GM23338 (cell line): Measurements from ENCODE around the gene SP5. TPM values are rescaled to one million over a fixed set of nuclear protein-coding genes. Genes with fewer than 3 reads are reported as not detected.

Experiments used
- ATAC-seq: fragments of 200-7000 bp; cut with Tn5 transposase; 3 replicates; pipeline ENCODE4 v1.9.1; 2020
- DNase-seq: peaks from one replicate; pipeline ENCODE4 v3.0.0-alpha.2; 2015; ENCODE audit warnings: low spot score
- H2AFZ ChIP-seq: fragments of 200-600 bp; sonication (generic); 2 replicates; pipeline ENCODE4 v1.8.0; 2016; ENCODE audit warnings: antibody characterized with exemption, mild to moderate bottlenecking, moderate library complexity
- H3F3A ChIP-seq: fragments of 200-600 bp; sonication (generic); replicated peaks from 2 replicates; pipeline ENCODE4 v1.8.0; 2017; ENCODE audit warnings: antibody characterized with exemption, mixed run types, low read depth
- H3K27ac ChIP-seq: fragments of 200-600 bp; sonication (generic); 2 replicates; pipeline ENCODE4 v1.6.1; 2016; ENCODE audit warnings: low read depth
- H3K27me3 ChIP-seq: fragments of 200-600 bp; sonication (generic); 2 replicates; pipeline ENCODE4 v1.8.0; 2016; ENCODE audit warnings: mild to moderate bottlenecking, mixed run types, moderate library complexity; ENCODE audit not compliant: insufficient read depth
- H3K36me3 ChIP-seq: fragments of 200-600 bp; sonication (generic); 2 replicates; pipeline ENCODE4 v1.8.0; 2016; ENCODE audit warnings: mild to moderate bottlenecking; ENCODE audit not compliant: insufficient read depth
- H3K4me1 ChIP-seq: fragments of 200-600 bp; sonication (generic); 2 replicates; pipeline ENCODE4 v1.8.0; 2016; ENCODE audit warnings: mild to moderate bottlenecking, moderate library complexity; ENCODE audit not compliant: insufficient read depth
- H3K4me2 ChIP-seq: fragments of 200-600 bp; sonication (generic); 2 replicates; pipeline ENCODE4 v1.7.1; 2017; ENCODE audit warnings: mixed run types
- H3K4me3 ChIP-seq: fragments of 200-600 bp; sonication (generic); 2 replicates; pipeline ENCODE4 v1.6.1; 2016; ENCODE audit warnings: mixed run types
- H3K79me2 ChIP-seq: fragments of 200-600 bp; sonication (generic); replicated peaks from 2 replicates; pipeline ENCODE4 v1.8.0; 2017; ENCODE audit warnings: mild to moderate bottlenecking; ENCODE audit not compliant: insufficient read depth
- H3K9me2 ChIP-seq: fragments of 200-600 bp; sonication (generic); 2 replicates; pipeline ENCODE4 v1.8.0; 2017; ENCODE audit not compliant: insufficient read depth
- H4K20me1 ChIP-seq: fragments of 200-600 bp; sonication (generic); replicated peaks from 2 replicates; pipeline ENCODE4 v1.8.0; 2017; ENCODE audit warnings: mild to moderate bottlenecking; ENCODE audit not compliant: insufficient read depth
- H3K27ac Mint-ChIP-seq: 2 replicates; pipeline ENCODE4 v1.8.0; 2020; ENCODE audit warnings: inconsistent platforms, mild to moderate bottlenecking, moderate library complexity, mixed read lengths
- H3K27me3 Mint-ChIP-seq: 3 replicates; pipeline ENCODE4 v1.8.0; 2022; ENCODE audit warnings: low read depth, mild to moderate bottlenecking, moderate library complexity, mixed read lengths, inconsistent platforms; ENCODE audit not compliant: insufficient read depth, poor library complexity
- H3K36me3 Mint-ChIP-seq: 3 replicates; pipeline ENCODE4 v1.8.0; 2021; ENCODE audit warnings: low read depth, mild to moderate bottlenecking, inconsistent platforms, moderate library complexity, mixed read lengths
- H3K4me1 Mint-ChIP-seq: 3 replicates; pipeline ENCODE4 v1.8.0; 2020; ENCODE audit warnings: mild to moderate bottlenecking, inconsistent platforms, mixed read lengths
- H3K4me3 Mint-ChIP-seq: 3 replicates; pipeline ENCODE4 v1.8.0; 2021; ENCODE audit warnings: moderate library complexity, mild to moderate bottlenecking, inconsistent platforms, mixed read lengths
- H3K9me3 Mint-ChIP-seq: 3 replicates; pipeline ENCODE4 v1.8.0; 2020; ENCODE audit warnings: moderate library complexity, mild to moderate bottlenecking, inconsistent platforms, mixed read lengths
- CREB1 ChIP-seq: fragments of 250-450 bp; sonication (Bioruptor Pico); IDR thresholded peaks from 2 replicates; pipeline ENCODE4 v1.5.0; 2020; ENCODE audit warnings: low read depth, mild to moderate bottlenecking, moderate library complexity
- EZH2phosphoT487 ChIP-seq: fragments of 200-600 bp; sonication (generic); IDR thresholded peaks from one replicate; pipeline ENCODE4 v1.8.1; 2018; ENCODE audit warnings: antibody characterized with exemption; ENCODE audit not compliant: unreplicated experiment
- JUNB ChIP-seq: IDR thresholded peaks from one replicate; pipeline ENCODE4 v1.6.1; 2016; ENCODE audit warnings: antibody characterized with exemption; ENCODE audit not compliant: unreplicated experiment
- NANOG ChIP-seq: IDR thresholded peaks from 2 replicates; pipeline ENCODE4 v1.6.1; 2016; ENCODE audit warnings: antibody characterized with exemption, borderline replicate concordance
- ZNF114 ChIP-seq: fragments of 250-450 bp; sonication (Bioruptor Pico); IDR thresholded peaks from 2 replicates; pipeline ENCODE4 v1.5.0; 2020; ENCODE audit warnings: mild to moderate bottlenecking, moderate library complexity
- ZNF331 ChIP-seq: fragments of 250-450 bp; sonication (Bioruptor Pico); IDR thresholded peaks from 2 replicates; pipeline ENCODE4 v1.5.0; 2020; ENCODE audit warnings: low read depth, mild to moderate bottlenecking, moderate library complexity
- polyA plus RNA-seq: library from polyadenylated mRNA; unstranded; fragments of >200 nt; fragmentation: Nextera tagmentation; extraction: Ambion mirVana; gene quantifications from 2 replicates; pipeline ENCODE4 v1.2.1, GENCODE V29; 2016
- total RNA-seq: library from RNA; depleted of rRNA; stranded (reverse); fragments of >200 nt; shearing (Covaris generic); gene quantifications from 2 replicates; pipeline ENCODE4 v1.2.3, GENCODE V29; 2014
- TF ChIP-seq, protein P1 (sequence below): IDR thresholded peaks from 2 replicates; pipeline ENCODE4 v1.6.1; 2016; ENCODE audit warnings: antibody characterized with exemption
- TF ChIP-seq, protein P2 (sequence below): fragments of 250-450 bp; sonication (Bioruptor Pico); IDR thresholded peaks from 2 replicates; pipeline ENCODE4 v1.5.0; 2020; ENCODE audit warnings: mild to moderate bottlenecking, moderate library complexity

The SP5 gene
- total and polyA plus RNA-seq, 2 experiments from 2014 or later: 0.21 to 0.32 TPM

- TF ChIP-seq NANOG (no peak), ZNF114 (CRISPR knock-in tag) (no peak), ZNF331 (CRISPR knock-in tag) (no peak), EZH2phosphoT487 (no peak), JUNB (no peak), CREB1 (CRISPR knock-in tag) (no peak)
- TF ChIP-seq, protein P1, sequence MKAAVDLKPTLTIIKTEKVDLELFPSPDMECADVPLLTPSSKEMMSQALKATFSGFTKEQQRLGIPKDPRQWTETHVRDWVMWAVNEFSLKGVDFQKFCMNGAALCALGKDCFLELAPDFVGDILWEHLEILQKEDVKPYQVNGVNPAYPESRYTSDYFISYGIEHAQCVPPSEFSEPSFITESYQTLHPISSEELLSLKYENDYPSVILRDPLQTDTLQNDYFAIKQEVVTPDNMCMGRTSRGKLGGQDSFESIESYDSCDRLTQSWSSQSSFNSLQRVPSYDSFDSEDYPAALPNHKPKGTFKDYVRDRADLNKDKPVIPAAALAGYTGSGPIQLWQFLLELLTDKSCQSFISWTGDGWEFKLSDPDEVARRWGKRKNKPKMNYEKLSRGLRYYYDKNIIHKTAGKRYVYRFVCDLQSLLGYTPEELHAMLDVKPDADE: no peak
- TF ChIP-seq, protein P2, sequence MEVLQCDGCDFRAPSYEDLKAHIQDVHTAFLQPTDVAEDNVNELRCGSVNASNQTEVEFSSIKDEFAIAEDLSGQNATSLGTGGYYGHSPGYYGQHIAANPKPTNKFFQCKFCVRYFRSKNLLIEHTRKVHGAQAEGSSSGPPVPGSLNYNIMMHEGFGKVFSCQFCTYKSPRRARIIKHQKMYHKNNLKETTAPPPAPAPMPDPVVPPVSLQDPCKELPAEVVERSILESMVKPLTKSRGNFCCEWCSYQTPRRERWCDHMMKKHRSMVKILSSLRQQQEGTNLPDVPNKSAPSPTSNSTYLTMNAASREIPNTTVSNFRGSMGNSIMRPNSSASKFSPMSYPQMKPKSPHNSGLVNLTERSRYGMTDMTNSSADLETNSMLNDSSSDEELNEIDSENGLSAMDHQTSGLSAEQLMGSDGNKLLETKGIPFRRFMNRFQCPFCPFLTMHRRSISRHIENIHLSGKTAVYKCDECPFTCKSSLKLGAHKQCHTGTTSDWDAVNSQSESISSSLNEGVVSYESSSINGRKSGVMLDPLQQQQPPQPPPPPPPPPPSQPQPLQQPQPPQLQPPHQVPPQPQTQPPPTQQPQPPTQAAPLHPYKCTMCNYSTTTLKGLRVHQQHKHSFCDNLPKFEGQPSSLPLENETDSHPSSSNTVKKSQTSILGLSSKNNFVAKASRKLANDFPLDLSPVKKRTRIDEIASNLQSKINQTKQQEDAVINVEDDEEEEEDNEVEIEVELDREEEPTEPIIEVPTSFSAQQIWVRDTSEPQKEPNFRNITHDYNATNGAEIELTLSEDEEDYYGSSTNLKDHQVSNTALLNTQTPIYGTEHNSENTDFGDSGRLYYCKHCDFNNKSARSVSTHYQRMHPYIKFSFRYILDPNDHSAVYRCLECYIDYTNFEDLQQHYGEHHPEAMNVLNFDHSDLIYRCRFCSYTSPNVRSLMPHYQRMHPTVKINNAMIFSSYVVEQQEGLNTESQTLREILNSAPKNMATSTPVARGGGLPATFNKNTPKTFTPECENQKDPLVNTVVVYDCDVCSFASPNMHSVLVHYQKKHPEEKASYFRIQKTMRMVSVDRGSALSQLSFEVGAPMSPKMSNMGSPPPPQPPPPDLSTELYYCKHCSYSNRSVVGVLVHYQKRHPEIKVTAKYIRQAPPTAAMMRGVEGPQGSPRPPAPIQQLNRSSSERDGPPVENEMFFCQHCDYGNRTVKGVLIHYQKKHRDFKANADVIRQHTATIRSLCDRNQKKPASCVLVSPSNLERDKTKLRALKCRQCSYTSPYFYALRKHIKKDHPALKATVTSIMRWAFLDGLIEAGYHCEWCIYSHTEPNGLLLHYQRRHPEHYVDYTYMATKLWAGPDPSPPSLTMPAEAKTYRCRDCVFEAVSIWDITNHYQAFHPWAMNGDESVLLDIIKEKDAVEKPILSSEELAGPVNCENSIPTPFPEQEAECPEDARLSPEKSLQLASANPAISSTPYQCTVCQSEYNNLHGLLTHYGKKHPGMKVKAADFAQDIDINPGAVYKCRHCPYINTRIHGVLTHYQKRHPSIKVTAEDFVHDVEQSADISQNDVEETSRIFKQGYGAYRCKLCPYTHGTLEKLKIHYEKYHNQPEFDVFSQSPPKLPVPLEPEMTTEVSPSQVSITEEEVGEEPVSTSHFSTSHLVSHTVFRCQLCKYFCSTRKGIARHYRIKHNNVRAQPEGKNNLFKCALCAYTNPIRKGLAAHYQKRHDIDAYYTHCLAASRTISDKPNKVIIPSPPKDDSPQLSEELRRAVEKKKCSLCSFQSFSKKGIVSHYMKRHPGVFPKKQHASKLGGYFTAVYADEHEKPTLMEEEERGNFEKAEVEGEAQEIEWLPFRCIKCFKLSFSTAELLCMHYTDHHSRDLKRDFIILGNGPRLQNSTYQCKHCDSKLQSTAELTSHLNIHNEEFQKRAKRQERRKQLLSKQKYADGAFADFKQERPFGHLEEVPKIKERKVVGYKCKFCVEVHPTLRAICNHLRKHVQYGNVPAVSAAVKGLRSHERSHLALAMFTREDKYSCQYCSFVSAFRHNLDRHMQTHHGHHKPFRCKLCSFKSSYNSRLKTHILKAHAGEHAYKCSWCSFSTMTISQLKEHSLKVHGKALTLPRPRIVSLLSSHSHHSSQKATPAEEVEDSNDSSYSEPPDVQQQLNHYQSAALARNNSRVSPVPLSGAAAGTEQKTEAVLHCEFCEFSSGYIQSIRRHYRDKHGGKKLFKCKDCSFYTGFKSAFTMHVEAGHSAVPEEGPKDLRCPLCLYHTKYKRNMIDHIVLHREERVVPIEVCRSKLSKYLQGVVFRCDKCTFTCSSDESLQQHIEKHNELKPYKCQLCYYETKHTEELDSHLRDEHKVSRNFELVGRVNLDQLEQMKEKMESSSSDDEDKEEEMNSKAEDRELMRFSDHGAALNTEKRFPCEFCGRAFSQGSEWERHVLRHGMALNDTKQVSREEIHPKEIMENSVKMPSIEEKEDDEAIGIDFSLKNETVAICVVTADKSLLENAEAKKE (CRISPR knock-in tag): no peak
- Histone ChIP-seq H2AFZ (no peak overlapping the region), H3K4me2 (no peak overlapping the region)
These were observed 23.9 kb downstream of the SP5 start for GRCh38 chr2:170739048-170739447.

More at GRCh38 chr2:170739048-170739447, 23.9 kb downstream of the SP5 start:
- H3F3A ChIP-seq: no peaks in the 10 kb centered on the region
- no peaks in the 10 kb centered on the region for H3K79me2 ChIP-seq
- no peak overlapping the region for H3K4me3 Mint-ChIP-seq
- peaks cover 4% of the 10 kb centered on the region for H3K27me3 Mint-ChIP-seq
- no peaks in the 10 kb centered on the region for H3K36me3 ChIP-seq
- no peak for DNase-seq
- H3K4me1 ChIP-seq: no peaks in the 10 kb centered on the region
- H4K20me1 ChIP-seq: no peaks in the 10 kb centered on the region
- H3K36me3 Mint-ChIP-seq: peaks cover 4% of the 10 kb centered on the region; the same call in 1 of the 3 replicates
- no peak overlapping the region; the same call in 1 of the 2 replicates for H3K27ac Mint-ChIP-seq
- H3K9me2 ChIP-seq: peaks cover 7% of the 10 kb centered on the region
- H3K27ac ChIP-seq: no peak overlapping the region
- no peak for ATAC-seq
- no peak overlapping the region for H3K4me3 ChIP-seq
- H3K4me1 Mint-ChIP-seq: peaks cover 2% of the 10 kb centered on the region; the same call in 2 of the 3 replicates
- H3K27me3 ChIP-seq: no peaks in the 10 kb centered on the region
- peaks cover 7% of the 10 kb centered on the region; the same call in 1 of the 3 replicates for H3K9me3 Mint-ChIP-seq
